Liver (tissue), 9 donors: ENCODE measurements around the gene ZSCAN10. TPM values are rescaled to one million over a fixed set of nuclear protein-coding genes. Genes with fewer than 3 reads are reported as not detected.
"Not testable (repeated sequence)": the region's sequence is repeated elsewhere in the genome, so short reads cannot be mapped to it uniquely, and the experiment has no call there.

Source experiments
- DNase-seq: peaks from one replicate; pipeline ENCODE4 v3.0.0-alpha.2; 2017; ENCODE audit warnings: low spot score
- H3K27ac ChIP-seq, 2 donors: one replicate each; pipeline ENCODE4 v1.7.0; 2013; ENCODE audit warnings: inconsistent platforms in 2 of 2, low read length in 2 of 2, control low read depth in 1 of 2, low read depth in 1 of 2, mild to moderate bottlenecking in 1 of 2
- H3K27me3 ChIP-seq, 4 donors: one replicate each; pipeline versions ENCODE4 v1.6.1 to v1.7.0; 2013; ENCODE audit warnings: low read length in 3 of 4, inconsistent platforms in 1 of 4, mild to moderate bottlenecking in 1 of 4, moderate library complexity in 1 of 4; ENCODE audit not compliant: control insufficient read depth in 4 of 4, insufficient read depth in 4 of 4
- H3K36me3 ChIP-seq, 4 donors: one replicate each; pipeline versions ENCODE4 v1.6.1 to v1.7.0; 2013; ENCODE audit warnings: low read length in 3 of 4, mild to moderate bottlenecking in 3 of 4, low read depth in 1 of 4, moderate library complexity in 1 of 4; ENCODE audit not compliant: control insufficient read depth in 4 of 4, insufficient read depth in 3 of 4
- H3K4me1 ChIP-seq, 4 donors: one replicate each; pipeline versions ENCODE4 v1.6.1 to v1.7.0; 2013; ENCODE audit warnings: low read length in 3 of 4, mild to moderate bottlenecking in 3 of 4, moderate library complexity in 1 of 4; ENCODE audit not compliant: control insufficient read depth in 4 of 4, insufficient read depth in 4 of 4
- H3K4me3 ChIP-seq, 3 donors: one replicate each; pipeline versions ENCODE4 v1.6.1 to v1.7.0; 2013; ENCODE audit warnings: low read length in 3 of 3, control low read depth in 1 of 3, low read depth in 1 of 3, mild to moderate bottlenecking in 1 of 3
- H3K9ac ChIP-seq, 2 donors: one replicate each; pipeline ENCODE4 v1.7.0; 2013; ENCODE audit warnings: low read length in 2 of 2, mild to moderate bottlenecking in 2 of 2, moderate library complexity in 2 of 2, control low read depth in 1 of 2, low read depth in 1 of 2
- H3K9me3 ChIP-seq, 4 donors: one replicate each; pipeline versions ENCODE4 v1.6.1 to v1.7.0; 2013; ENCODE audit warnings: low read length in 3 of 4; ENCODE audit not compliant: control insufficient read depth in 4 of 4
- ATF3 ChIP-seq: IDR thresholded peaks from 2 replicates; pipeline ENCODE4 v1.6.1; 2016; ENCODE audit warnings: antibody characterized with exemption
- CTCF ChIP-seq: fragments of 150-350 bp; IDR thresholded peaks from 2 replicates; pipeline ENCODE4 v1.5.1; 2017; ENCODE audit warnings: improper control_type of control experiment, low read depth, low read length; ENCODE audit not compliant: missing input control
- EGR1 ChIP-seq, 2 donors: IDR thresholded peaks; 2 replicates each; pipeline ENCODE4 v1.6.1; 2016 to 2018; ENCODE audit warnings: antibody characterized with exemption in 2 of 2, low read depth in 2 of 2
- FOXA1 ChIP-seq: IDR thresholded peaks from 2 replicates; pipeline ENCODE4 v1.6.1; 2016; ENCODE audit warnings: antibody characterized with exemption
- FOXA2 ChIP-seq: IDR thresholded peaks from 2 replicates; pipeline ENCODE4 v1.6.1; 2016; ENCODE audit warnings: antibody characterized with exemption
- GABPA ChIP-seq, 2 donors: IDR thresholded peaks in 1 of 2; conservative IDR thresholded peaks in 1 of 2; 2 replicates each; pipeline ENCODE4 v1.6.1; 2016; ENCODE audit warnings: antibody characterized with exemption in 2 of 2, mild to moderate bottlenecking in 1 of 2, moderate library complexity in 1 of 2
- HNF4G ChIP-seq: IDR thresholded peaks from 2 replicates; pipeline ENCODE4 v1.6.1; 2016; ENCODE audit warnings: antibody characterized with exemption
- JUND ChIP-seq, 2 donors: IDR thresholded peaks; 2 replicates each; pipeline ENCODE4 v1.6.1; 2016; ENCODE audit warnings: antibody characterized with exemption in 2 of 2
- MAX ChIP-seq: IDR thresholded peaks from 2 replicates; pipeline ENCODE4 v1.6.1; 2016; ENCODE audit warnings: antibody characterized with exemption
- NR2F2 ChIP-seq: IDR thresholded peaks from 2 replicates; pipeline ENCODE4 v1.6.1; 2016; ENCODE audit warnings: antibody characterized with exemption
- RAD21 ChIP-seq, 2 donors: IDR thresholded peaks; 2 replicates each; pipeline ENCODE4 v1.6.1; 2016; ENCODE audit warnings: antibody characterized with exemption in 2 of 2, mild to moderate bottlenecking in 2 of 2
- REST ChIP-seq: IDR thresholded peaks from 2 replicates; pipeline ENCODE4 v1.6.1; 2016; ENCODE audit warnings: antibody characterized with exemption, mild to moderate bottlenecking
- RXRA ChIP-seq, 2 donors: IDR thresholded peaks; 2 replicates each; pipeline ENCODE4 v1.6.1; 2017 to 2018; ENCODE audit warnings: antibody characterized with exemption in 2 of 2, mild to moderate bottlenecking in 1 of 2
- SP1 ChIP-seq: IDR thresholded peaks from 2 replicates; pipeline ENCODE4 v1.6.1; 2018; ENCODE audit warnings: antibody characterized with exemption, mild to moderate bottlenecking
- ZBTB33 ChIP-seq: IDR thresholded peaks from 2 replicates; pipeline ENCODE4 v1.6.1; 2016; ENCODE audit warnings: antibody characterized with exemption
- WGBS: extraction: QIAGEN DNeasy Blood & Tissue Kit; methylation state at CpG from one replicate; pipeline ENCODE4 v1.1.7; 2013; 5-methylcytosine and 5-hydroxymethylcytosine counted together
- polyA plus RNA-seq, 2 donors: library from polyadenylated mRNA; stranded (reverse) in 1 of 2; unstranded in 1 of 2; fragments of 200-250 nt in 1 of 2; fragments of >200 nt in 1 of 2; fragmentation: Nextera tagmentation in 1 of 2; extraction: Ambion mirVana in 1 of 2; gene quantifications; one replicate each; pipeline versions ENCODE4 v1.2.1 to v1.2.3, GENCODE V29; 2013 to 2015
- total RNA-seq, 2 donors: library from RNA; depleted of rRNA; stranded (reverse); fragments of >200 nt; gene quantifications; one replicate each; pipeline ENCODE4 v1.2.3, GENCODE V29; 2014
- donor health status: healthy.
- donor health status: healthy.
- donor health status: healthy.
- donor health status: healthy.
- donor health status: healthy.

Gene ZSCAN10
- total and polyA plus RNA-seq, 4 donors: not detected

- TF ChIP-seq ZBTB33: no peak
- no peak for TF ChIP-seq HNF4G
- no peak for TF ChIP-seq ATF3
Measured at GRCh38 chr16:3071655-3072054, 27.4 kb downstream of the ZSCAN10 start (continued).

GRCh38 chr16:3070608-3071111 is 28.4 kb downstream of the ZSCAN10 start:
- peaks cover 0 to 9% (median 3%) of the 10 kb centered on the region in 4 donors for H3K36me3 ChIP-seq
- no peak for TF ChIP-seq REST
- TF ChIP-seq RXRA (IDR thresholded peaks at IDR 0.05): no peak
- no peak for TF ChIP-seq NR2F2
- no peak for TF ChIP-seq EGR1 (IDR thresholded peaks at IDR 0.05; ENCODE audit: low read depth in 2 of 2)
- no peak for TF ChIP-seq FOXA1
- no peak for TF ChIP-seq SP1
- no peak for TF ChIP-seq ZBTB33
- no peak for TF ChIP-seq FOXA2
- no peak for TF ChIP-seq CTCF
- no peak for TF ChIP-seq JUND (IDR thresholded peaks at IDR 0.05)
- TF ChIP-seq MAX: no peak
- no peak for TF ChIP-seq HNF4G
- no peak for TF ChIP-seq ATF3
- TF ChIP-seq RAD21 (IDR thresholded peaks at IDR 0.05): no peak
- no peak for TF ChIP-seq GABPA (IDR thresholded peaks at IDR 0.05 in 1 of 2, conservative IDR thresholded peaks at IDR 0.05 in 1 of 2)
- no peak for DNase-seq
- peaks cover 0 to 11% (median 4%) of the 10 kb centered on the region in 4 donors for H3K4me1 ChIP-seq
- no peak overlapping the region for H3K9ac ChIP-seq
- WGBS: 87% methylated on average over 9 of the region's 9 CpGs
- no peaks in the 10 kb centered on the region for H3K27me3 ChIP-seq
- H3K27ac ChIP-seq: no peak overlapping the region
- no peaks in the 10 kb centered on the region for H3K9me3 ChIP-seq
- H3K4me3 ChIP-seq: no peak overlapping the region

GRCh38 chr16:3069146-3069545 is 29.9 kb downstream of the ZSCAN10 start:
- peaks cover 0 to 15% (median 7%) of the 10 kb centered on the region in 4 donors for H3K4me1 ChIP-seq
- H3K27me3 ChIP-seq, H3K27ac ChIP-seq, H3K4me3 ChIP-seq, H3K9me3 ChIP-seq, DNase-seq, H3K9ac ChIP-seq, H3K36me3 ChIP-seq: not testable (repeated sequence)
- 94% methylated on average over 10 of the region's 11 CpGs for WGBS
